SU-DHL-6 (cell line): ENCODE results near the gene LRRN2.

Experiments
- H2AFZ ChIP-seq: fragments of 200-600 bp; sonication (generic); 2 replicates; pipeline ENCODE4 v1.6.1; 2014; ENCODE audit warnings: low read depth, mild to moderate bottlenecking, moderate library complexity, mixed read lengths, antibody characterized with exemption, low read length; ENCODE audit not compliant: severe bottlenecking
- H3F3A ChIP-seq: fragments of 200-600 bp; shearing (Covaris generic); 2 replicates; pipeline ENCODE4 v1.6.0; 2016; ENCODE audit warnings: antibody characterized with exemption, mild to moderate bottlenecking; ENCODE audit not compliant: insufficient read depth
- H3K27ac ChIP-seq: fragments of 200-600 bp; sonication (generic); 2 replicates; pipeline ENCODE4 v1.5.1; 2016; ENCODE audit warnings: low read depth, mild to moderate bottlenecking, low read length, moderate library complexity, mixed read lengths
- H3K27me3 ChIP-seq: fragments of 200-600 bp; sonication (generic), shearing (Covaris generic); 2 replicates; pipeline ENCODE4 v1.6.0; 2014; ENCODE audit warnings: mild to moderate bottlenecking, low read length
- H3K36me3 ChIP-seq: fragments of 200-600 bp; sonication (generic); 2 replicates; pipeline ENCODE4 v1.6.1; 2014; ENCODE audit warnings: mild to moderate bottlenecking, low read length, mixed read lengths
- H3K4me2 ChIP-seq: fragments of 300-600, 200-600 bp; shearing (Covaris generic), sonication (generic); 2 replicates; pipeline ENCODE4 v1.6.0; 2014; ENCODE audit warnings: low read length, low read depth, mild to moderate bottlenecking; ENCODE audit not compliant: poor library complexity, severe bottlenecking
- H3K4me3 ChIP-seq: fragments of 200-600 bp; sonication (generic); 2 replicates; pipeline ENCODE4 v1.5.1; 2014; ENCODE audit warnings: antibody characterized with exemption, low read length, mild to moderate bottlenecking, mixed read lengths; ENCODE audit not compliant: insufficient read depth, poor library complexity, severe bottlenecking
- H3K79me2 ChIP-seq: fragments of 200-600 bp; sonication (generic); 2 replicates; pipeline ENCODE4 v1.6.1; 2014; ENCODE audit warnings: mild to moderate bottlenecking, low read length, moderate library complexity; ENCODE audit not compliant: insufficient read depth
- H3K9ac ChIP-seq: fragments of 200-600 bp; sonication (generic); 2 replicates; pipeline ENCODE4 v1.7.0; 2014; ENCODE audit warnings: mild to moderate bottlenecking, low read length
- H3K9me2 ChIP-seq: fragments of 200-600 bp; sonication (generic); replicated peaks from 2 replicates; pipeline ENCODE4 v1.6.1; 2014; ENCODE audit warnings: low read length; ENCODE audit not compliant: insufficient read depth
- H3K9me3 ChIP-seq: fragments of 200-600 bp; sonication (generic); 2 replicates; pipeline ENCODE4 v1.6.1; 2014; ENCODE audit warnings: low read length, mixed read lengths; ENCODE audit not compliant: insufficient read depth
- H4K20me1 ChIP-seq: fragments of 200-600 bp; sonication (generic); 2 replicates; pipeline ENCODE4 v1.6.1; 2014; ENCODE audit warnings: low read depth, mild to moderate bottlenecking, antibody characterized with exemption, low read length, moderate library complexity, mixed read lengths
- EZH2phosphoT487 ChIP-seq: fragments of 200-600 bp; sonication (generic), shearing (Covaris generic); conservative IDR thresholded peaks from 2 replicates; pipeline ENCODE4 v1.6.1; 2018; ENCODE audit warnings: mild to moderate bottlenecking, antibody characterized with exemption, low read length, moderate library complexity, mixed read lengths
- TF ChIP-seq, protein P1 (sequence below): fragments of 200-600 bp; sonication (generic); IDR thresholded peaks from one replicate; pipeline ENCODE4 v1.5.1; 2017; ENCODE audit warnings: antibody characterized with exemption, mild to moderate bottlenecking, low read length, moderate library complexity; ENCODE audit not compliant: insufficient read depth, poor library complexity, severe bottlenecking

Gene LRRN2

DNA sequence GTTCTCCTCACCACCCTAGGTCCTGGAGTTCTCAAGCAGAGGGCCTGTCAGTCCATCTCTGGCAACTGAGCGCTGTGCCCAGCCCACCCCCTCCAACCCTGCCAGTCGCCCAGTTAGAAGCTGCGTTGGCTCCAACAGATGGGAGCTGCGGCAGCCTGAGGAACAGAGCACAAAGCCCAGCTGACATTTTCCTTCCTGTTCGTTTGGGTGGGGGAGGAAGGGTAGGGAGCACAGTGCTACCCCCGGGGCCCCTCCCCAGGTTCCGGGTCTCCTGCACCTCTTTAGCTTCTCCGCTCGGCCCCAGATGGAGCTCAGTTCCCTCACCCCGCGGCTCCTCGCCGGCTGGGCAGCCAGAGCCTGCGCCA is 1.4 kb downstream of the LRRN2 start:
- H3K9ac ChIP-seq, result no peak overlapping the region
- H2AFZ ChIP-seq, result no peak overlapping the region
- H4K20me1 ChIP-seq, result no peaks in the 10 kb centered on the region
- no peaks in the 10 kb centered on the region for H3F3A ChIP-seq
- H3K9me3 ChIP-seq, result no peaks in the 10 kb centered on the region
- no peaks in the 10 kb centered on the region for H3K36me3 ChIP-seq
- TF ChIP-seq EZH2phosphoT487, result no peak
- TF ChIP-seq, protein P1, sequence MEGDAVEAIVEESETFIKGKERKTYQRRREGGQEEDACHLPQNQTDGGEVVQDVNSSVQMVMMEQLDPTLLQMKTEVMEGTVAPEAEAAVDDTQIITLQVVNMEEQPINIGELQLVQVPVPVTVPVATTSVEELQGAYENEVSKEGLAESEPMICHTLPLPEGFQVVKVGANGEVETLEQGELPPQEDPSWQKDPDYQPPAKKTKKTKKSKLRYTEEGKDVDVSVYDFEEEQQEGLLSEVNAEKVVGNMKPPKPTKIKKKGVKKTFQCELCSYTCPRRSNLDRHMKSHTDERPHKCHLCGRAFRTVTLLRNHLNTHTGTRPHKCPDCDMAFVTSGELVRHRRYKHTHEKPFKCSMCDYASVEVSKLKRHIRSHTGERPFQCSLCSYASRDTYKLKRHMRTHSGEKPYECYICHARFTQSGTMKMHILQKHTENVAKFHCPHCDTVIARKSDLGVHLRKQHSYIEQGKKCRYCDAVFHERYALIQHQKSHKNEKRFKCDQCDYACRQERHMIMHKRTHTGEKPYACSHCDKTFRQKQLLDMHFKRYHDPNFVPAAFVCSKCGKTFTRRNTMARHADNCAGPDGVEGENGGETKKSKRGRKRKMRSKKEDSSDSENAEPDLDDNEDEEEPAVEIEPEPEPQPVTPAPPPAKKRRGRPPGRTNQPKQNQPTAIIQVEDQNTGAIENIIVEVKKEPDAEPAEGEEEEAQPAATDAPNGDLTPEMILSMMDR, result no peak
- no peak overlapping the region for H3K27ac ChIP-seq
- H3K9me2 ChIP-seq, result no peaks in the 10 kb centered on the region
- H3K4me3 ChIP-seq, result no peak overlapping the region
- no peaks in the 10 kb centered on the region for H3K79me2 ChIP-seq
- no peaks in the 10 kb centered on the region for H3K27me3 ChIP-seq
- no peak overlapping the region for H3K4me2 ChIP-seq

- Histone ChIP-seq H3K9ac (no peak overlapping the region), H3K4me2 (no peak overlapping the region), H2AFZ (no peak overlapping the region), H4K20me1 (no peaks in the 10 kb centered on the region), H3K27me3 (no peaks in the 10 kb centered on the region), H3K4me3 (no peak overlapping the region), H3K79me2 (no peaks in the 10 kb centered on the region), H3F3A (no peaks in the 10 kb centered on the region), H3K36me3 (no peaks in the 10 kb centered on the region), H3K27ac (no peak overlapping the region), H3K9me2 (no peaks in the 10 kb centered on the region), H3K9me3 (no peaks in the 10 kb centered on the region)
- no peak for TF ChIP-seq EZH2phosphoT487
- TF ChIP-seq, protein P1, result no peak
Observed at GRCh38 chr1:204683284-204684205, 2.0 kb downstream of the LRRN2 start.

DNA sequence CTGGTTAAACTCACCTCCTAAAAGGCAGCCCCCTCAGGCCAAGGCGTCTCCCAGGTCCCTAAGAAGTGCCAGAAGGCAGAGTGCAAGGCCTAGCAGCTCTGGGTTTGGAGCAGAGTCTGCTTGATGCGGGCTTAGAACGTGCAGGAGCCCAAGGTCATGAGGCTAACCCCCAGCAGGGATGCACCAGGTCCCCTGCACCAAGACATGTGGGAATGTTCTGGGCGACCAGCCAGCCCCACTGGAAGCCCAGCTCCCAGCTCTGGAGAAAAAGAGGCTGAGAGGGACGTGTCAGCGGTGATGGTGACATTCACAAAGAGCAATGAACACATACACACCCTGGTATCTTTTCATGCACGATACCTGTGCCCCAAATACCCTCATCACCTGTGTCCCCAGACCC is 5.1 kb downstream of the LRRN2 start:
- H3K4me2 ChIP-seq, result no peak overlapping the region
- H3F3A ChIP-seq, result no peaks in the 10 kb centered on the region
- H3K9me2 ChIP-seq, result no peaks in the 10 kb centered on the region
- H3K79me2 ChIP-seq, result no peaks in the 10 kb centered on the region
- no peaks in the 10 kb centered on the region for H3K9me3 ChIP-seq
- no peaks in the 10 kb centered on the region for H3K27me3 ChIP-seq
- no peak overlapping the region for H3K27ac ChIP-seq
- H4K20me1 ChIP-seq, result no peaks in the 10 kb centered on the region
- no peak for TF ChIP-seq EZH2phosphoT487
- TF ChIP-seq, protein P1, result no peak
- no peaks in the 10 kb centered on the region for H3K36me3 ChIP-seq
- no peak overlapping the region for H3K4me3 ChIP-seq
- no peak overlapping the region for H3K9ac ChIP-seq
- no peak overlapping the region for H2AFZ ChIP-seq
